ENCODE results near the gene ATP1A2. TPM values are rescaled to one million over a fixed set of nuclear protein-coding genes. Genes with fewer than 3 reads are reported as not detected.

Gene ATP1A2
- total RNA-seq, 1 donor from 2014 or later = 4.5 TPM

GRCh38 chr1:160191756-160192155 lies 76.2 kb downstream of the ATP1A2 start:
- peaks cover 9% of the 10 kb centered on the region for H3K4me1 ChIP-seq
- H3K27me3 ChIP-seq (ENCODE audit: low read depth) = no peaks in the 10 kb centered on the region
- H3K27ac ChIP-seq = no peak overlapping the region
- no peak overlapping the region for H3K4me3 ChIP-seq
- DNase-seq (no peak), ATAC-seq (no peak)
- no peaks in the 10 kb centered on the region for H3K36me3 ChIP-seq
- intact Hi-C loops (cut with DNase I) = no loop called here
- no peaks in the 10 kb centered on the region for H3K9me3 ChIP-seq
- no peak for TF ChIP-seq CTCF (IDR thresholded peaks at IDR 0.05)

- no peaks in the 10 kb centered on the region for H3K27me3 ChIP-seq (ENCODE audit: low read depth)
- H3K9me3 ChIP-seq = no peaks in the 10 kb centered on the region
- intact Hi-C loops (cut with DNase I) = no loop called here
- no peaks in the 10 kb centered on the region for H3K36me3 ChIP-seq
- ATAC-seq = no peak
- no peak overlapping the region for H3K27ac ChIP-seq
- no peak for DNase-seq
- TF ChIP-seq CTCF (IDR thresholded peaks at IDR 0.05) = no peak
- H3K4me1 ChIP-seq = peaks cover 9% of the 10 kb centered on the region
- H3K4me3 ChIP-seq = no peak overlapping the region
Measured at GRCh38 chr1:160192234-160192633, 76.7 kb downstream of the ATP1A2 start.

Other genes with a start within 250 kb of the ATP1A2 start
- 10.2 TPM for gene CFAP45, start 215.6 kb upstream of the ATP1A2 start, total RNA-seq
- 451 TPM for gene TAGLN2, start 190.3 kb upstream of the ATP1A2 start, total RNA-seq
- gene IGSF9, start 170.1 kb upstream of the ATP1A2 start, total RNA-seq = 2.0 TPM
- gene SLAMF9, start 161.5 kb upstream of the ATP1A2 start, total RNA-seq = not detected
- gene PIGM, start 83.8 kb upstream of the ATP1A2 start, total RNA-seq = 6.9 TPM
- 0.15 TPM for gene KCNJ10, start 45.6 kb upstream of the ATP1A2 start, total RNA-seq
- gene KCNJ9, start 34.2 kb upstream of the ATP1A2 start, total RNA-seq = not detected
- 35.9 TPM for gene IGSF8, start 17.1 kb upstream of the ATP1A2 start, total RNA-seq
- gene ATP1A4, start 35.8 kb downstream of the ATP1A2 start, total RNA-seq = 1.1 TPM
- gene CASQ1, start 74.8 kb downstream of the ATP1A2 start, total RNA-seq = 0.27 TPM
- gene PEA15, start 89.6 kb downstream of the ATP1A2 start, total RNA-seq = 132 TPM
- gene DCAF8, start 146.8 kb downstream of the ATP1A2 start, total RNA-seq = 114 TPM
- gene PEX19, start 169.4 kb downstream of the ATP1A2 start, total RNA-seq = 63.1 TPM
- 136 TPM for gene COPA, start 227.5 kb downstream of the ATP1A2 start, total RNA-seq
- 108 TPM for gene NCSTN, start 227.6 kb downstream of the ATP1A2 start, total RNA-seq

Data from lower lobe of right lung (tissue), 2 donors.